ENCODE results near the gene HTR2A.

HTR2A gene

GRCh38 chr13:46861959-46862358 is 34.9 kb downstream of the HTR2A start:
- H3K9me3 Mint-ChIP-seq = no peaks in the 10 kb centered on the region
- ATAC-seq (replicated peaks; ENCODE audit: extremely low read depth, poor library complexity, severe bottlenecking) (no peak), DNase-seq (ENCODE audit: low spot score in 2 of 2) (no peak)
- H3K27ac Mint-ChIP-seq (ENCODE audit: low read depth) = no peak overlapping the region
- no peak overlapping the region for H3K4me3 Mint-ChIP-seq
- H3K4me1 Mint-ChIP-seq = no peaks in the 10 kb centered on the region
- no peaks in the 10 kb centered on the region for H3K36me3 Mint-ChIP-seq (ENCODE audit: insufficient read depth)
- peaks cover 48% of the 10 kb centered on the region for H3K27me3 Mint-ChIP-seq

GRCh38 chr13:46860722-46861121 is 36.1 kb downstream of the HTR2A start:
- ATAC-seq (replicated peaks; ENCODE audit: extremely low read depth, poor library complexity, severe bottlenecking) (no peak), DNase-seq (ENCODE audit: low spot score in 2 of 2) (no peak)
- H3K36me3 Mint-ChIP-seq (ENCODE audit: insufficient read depth) = no peaks in the 10 kb centered on the region
- H3K4me1 Mint-ChIP-seq = no peaks in the 10 kb centered on the region
- no peak overlapping the region for H3K27ac Mint-ChIP-seq (ENCODE audit: low read depth)
- peaks cover 36% of the 10 kb centered on the region for H3K27me3 Mint-ChIP-seq
- H3K4me3 Mint-ChIP-seq = no peak overlapping the region
- H3K9me3 Mint-ChIP-seq = no peaks in the 10 kb centered on the region

GRCh38 chr13:46858776-46859175 is 38.1 kb downstream of the HTR2A start:
- Mint-ChIP-seq H3K4me1 (no peaks in the 10 kb centered on the region), H3K36me3 (ENCODE audit: insufficient read depth) (no peaks in the 10 kb centered on the region), H3K27me3 (peaks cover 52% of the 10 kb centered on the region), H3K4me3 (no peak overlapping the region), H3K27ac (ENCODE audit: low read depth) (no peak overlapping the region), H3K9me3 (no peaks in the 10 kb centered on the region)
- no peak for DNase-seq (ENCODE audit: low spot score in 2 of 2)
- no peak for ATAC-seq (replicated peaks; ENCODE audit: extremely low read depth, poor library complexity, severe bottlenecking)

GRCh38 chr13:46858163-46858562 is 38.7 kb downstream of the HTR2A start:
- no peaks in the 10 kb centered on the region for H3K4me1 Mint-ChIP-seq
- no peak overlapping the region for H3K4me3 Mint-ChIP-seq
- no peaks in the 10 kb centered on the region for H3K9me3 Mint-ChIP-seq
- DNase-seq (ENCODE audit: low spot score in 2 of 2) = no peak
- H3K27me3 Mint-ChIP-seq = peaks cover 58% of the 10 kb centered on the region
- H3K36me3 Mint-ChIP-seq (ENCODE audit: insufficient read depth) = no peaks in the 10 kb centered on the region
- H3K27ac Mint-ChIP-seq (ENCODE audit: low read depth) = no peak overlapping the region
- no peak for ATAC-seq (replicated peaks; ENCODE audit: extremely low read depth, poor library complexity, severe bottlenecking)

- Mint-ChIP-seq H3K4me1 (no peaks in the 10 kb centered on the region), H3K27ac (ENCODE audit: low read depth) (no peak overlapping the region), H3K4me3 (no peak overlapping the region), H3K36me3 (ENCODE audit: insufficient read depth) (no peaks in the 10 kb centered on the region), H3K27me3 (peaks cover 83% of the 10 kb centered on the region), H3K9me3 (no peaks in the 10 kb centered on the region)
- ATAC-seq (replicated peaks; ENCODE audit: extremely low read depth, poor library complexity, severe bottlenecking) (no peak), DNase-seq (ENCODE audit: low spot score in 2 of 2) (no peak)
Measured at GRCh38 chr13:46855664-46856063, 41.2 kb downstream of the HTR2A start.

- no peaks in the 10 kb centered on the region for H3K9me3 Mint-ChIP-seq
- no peaks in the 10 kb centered on the region for H3K4me1 Mint-ChIP-seq
- no peak overlapping the region for H3K4me3 Mint-ChIP-seq
- peaks cover 78% of the 10 kb centered on the region for H3K27me3 Mint-ChIP-seq
- H3K36me3 Mint-ChIP-seq (ENCODE audit: insufficient read depth) = no peaks in the 10 kb centered on the region
- H3K27ac Mint-ChIP-seq (ENCODE audit: low read depth) = no peak overlapping the region
- ATAC-seq (replicated peaks; ENCODE audit: extremely low read depth, poor library complexity, severe bottlenecking) (no peak), DNase-seq (ENCODE audit: low spot score in 2 of 2) (no peak)
Measured at GRCh38 chr13:46855166-46855565, 41.7 kb downstream of the HTR2A start.

GRCh38 chr13:46852168-46852567 is 44.7 kb downstream of the HTR2A start:
- Mint-ChIP-seq H3K27ac (ENCODE audit: low read depth) (no peak overlapping the region), H3K36me3 (ENCODE audit: insufficient read depth) (no peaks in the 10 kb centered on the region), H3K4me3 (no peak overlapping the region), H3K9me3 (no peaks in the 10 kb centered on the region), H3K27me3 (peaks cover 51% of the 10 kb centered on the region), H3K4me1 (no peaks in the 10 kb centered on the region)
- ATAC-seq (replicated peaks; ENCODE audit: extremely low read depth, poor library complexity, severe bottlenecking) (no peak), DNase-seq (ENCODE audit: low spot score in 2 of 2) (no peak)

- H3K27me3 Mint-ChIP-seq = peaks cover 48% of the 10 kb centered on the region
- no peak overlapping the region for H3K4me3 Mint-ChIP-seq
- H3K4me1 Mint-ChIP-seq = no peaks in the 10 kb centered on the region
- ATAC-seq (replicated peaks; ENCODE audit: extremely low read depth, poor library complexity, severe bottlenecking) (no peak), DNase-seq (ENCODE audit: low spot score in 2 of 2) (no peak)
- no peak overlapping the region for H3K27ac Mint-ChIP-seq (ENCODE audit: low read depth)
- H3K9me3 Mint-ChIP-seq = no peaks in the 10 kb centered on the region
- no peaks in the 10 kb centered on the region for H3K36me3 Mint-ChIP-seq (ENCODE audit: insufficient read depth)
Measured at GRCh38 chr13:46850214-46850613, 46.6 kb downstream of the HTR2A start.

- H3K27me3 Mint-ChIP-seq = peaks cover 48% of the 10 kb centered on the region
- DNase-seq (ENCODE audit: low spot score in 2 of 2) (no peak), ATAC-seq (replicated peaks; ENCODE audit: extremely low read depth, poor library complexity, severe bottlenecking) (no peak)
- no peaks in the 10 kb centered on the region for H3K4me1 Mint-ChIP-seq
- no peak overlapping the region for H3K27ac Mint-ChIP-seq (ENCODE audit: low read depth)
- no peak overlapping the region for H3K4me3 Mint-ChIP-seq
- no peaks in the 10 kb centered on the region for H3K36me3 Mint-ChIP-seq (ENCODE audit: insufficient read depth)
- no peaks in the 10 kb centered on the region for H3K9me3 Mint-ChIP-seq
Measured at GRCh38 chr13:46846726-46847125, 50.1 kb downstream of the HTR2A start.

- Mint-ChIP-seq H3K27me3 (peaks cover 47% of the 10 kb centered on the region), H3K9me3 (no peaks in the 10 kb centered on the region), H3K27ac (ENCODE audit: low read depth) (no peak overlapping the region), H3K4me1 (no peaks in the 10 kb centered on the region), H3K36me3 (ENCODE audit: insufficient read depth) (no peaks in the 10 kb centered on the region), H3K4me3 (no peak overlapping the region)
- ATAC-seq (replicated peaks; ENCODE audit: extremely low read depth, poor library complexity, severe bottlenecking) = no peak
- DNase-seq (ENCODE audit: low spot score in 2 of 2) = no peak
Measured at GRCh38 chr13:46845146-46845545, 51.7 kb downstream of the HTR2A start.

- Mint-ChIP-seq H3K4me3 (no peak overlapping the region), H3K4me1 (no peaks in the 10 kb centered on the region), H3K9me3 (no peaks in the 10 kb centered on the region), H3K36me3 (ENCODE audit: insufficient read depth) (no peaks in the 10 kb centered on the region), H3K27ac (ENCODE audit: low read depth) (no peak overlapping the region), H3K27me3 (peaks cover 47% of the 10 kb centered on the region)
- no peak for DNase-seq (ENCODE audit: low spot score in 2 of 2)
- ATAC-seq (replicated peaks; ENCODE audit: extremely low read depth, poor library complexity, severe bottlenecking) = no peak
Measured at GRCh38 chr13:46844431-46844830, 52.4 kb downstream of the HTR2A start.

- no peaks in the 10 kb centered on the region for H3K36me3 Mint-ChIP-seq (ENCODE audit: insufficient read depth)
- no peak for DNase-seq (ENCODE audit: low spot score in 2 of 2)
- no peak overlapping the region for H3K4me3 Mint-ChIP-seq
- peaks cover 63% of the 10 kb centered on the region for H3K27me3 Mint-ChIP-seq
- ATAC-seq (replicated peaks; ENCODE audit: extremely low read depth, poor library complexity, severe bottlenecking) = no peak
- H3K4me1 Mint-ChIP-seq = no peaks in the 10 kb centered on the region
- H3K27ac Mint-ChIP-seq (ENCODE audit: low read depth) = no peak overlapping the region
- no peaks in the 10 kb centered on the region for H3K9me3 Mint-ChIP-seq
Measured at GRCh38 chr13:46839399-46839798, 57.5 kb downstream of the HTR2A start.

- Mint-ChIP-seq H3K27ac (ENCODE audit: low read depth) (no peak overlapping the region), H3K4me3 (no peak overlapping the region), H3K36me3 (ENCODE audit: insufficient read depth) (no peaks in the 10 kb centered on the region), H3K27me3 (peaks cover 27% of the 10 kb centered on the region), H3K9me3 (no peaks in the 10 kb centered on the region), H3K4me1 (no peaks in the 10 kb centered on the region)
- DNase-seq (ENCODE audit: low spot score in 2 of 2) = no peak
- no peak for ATAC-seq (replicated peaks; ENCODE audit: extremely low read depth, poor library complexity, severe bottlenecking)
Measured at GRCh38 chr13:46834657-46835056, 62.2 kb downstream of the HTR2A start.

GRCh38 chr13:46831588-46832194 is 65.2 kb downstream of the HTR2A start:
- H3K27me3 Mint-ChIP-seq = peaks cover 11% of the 10 kb centered on the region
- no peak for DNase-seq (ENCODE audit: low spot score in 2 of 2)
- ATAC-seq (replicated peaks; ENCODE audit: extremely low read depth, poor library complexity, severe bottlenecking) = no peak
- no peak overlapping the region for H3K4me3 Mint-ChIP-seq
- no peaks in the 10 kb centered on the region for H3K36me3 Mint-ChIP-seq (ENCODE audit: insufficient read depth)
- no peaks in the 10 kb centered on the region for H3K4me1 Mint-ChIP-seq
- H3K9me3 Mint-ChIP-seq = no peaks in the 10 kb centered on the region
- H3K27ac Mint-ChIP-seq (ENCODE audit: low read depth) = no peak overlapping the region

All from central memory CD8-positive, alpha-beta T cell (primary cell).